Neural cell (in vitro differentiated cells): ENCODE data around the gene CCDC136. TPM values are rescaled to one million over a fixed set of nuclear protein-coding genes. Genes with fewer than 3 reads are reported as not detected.

Experiments
- H2AFZ ChIP-seq: fragments of 200-600, 300-800 bp; sonication (generic), shearing (Covaris generic); 2 replicates; pipeline ENCODE4 v1.6.0; 2014; ENCODE audit warnings: low read depth, mild to moderate bottlenecking, antibody characterized with exemption, low read length, moderate library complexity
- H3F3A ChIP-seq: fragments of 200-600 bp; shearing (Covaris generic); 2 replicates; pipeline ENCODE4 v1.6.1; 2016; ENCODE audit warnings: mild to moderate bottlenecking, moderate library complexity, mixed read lengths, antibody characterized with exemption, low read length; ENCODE audit not compliant: insufficient read depth, poor library complexity, severe bottlenecking
- H3K27ac ChIP-seq: fragments of 200-600, 300-800 bp; sonication (generic), shearing (Covaris generic); 2 replicates; pipeline ENCODE4 v1.5.1; 2014; ENCODE audit warnings: mild to moderate bottlenecking, low read length, moderate library complexity
- H3K27me3 ChIP-seq: fragments of 300-800, 200-600 bp; sonication (generic), shearing (Covaris generic); 2 replicates; pipeline ENCODE4 v1.6.0; 2014; ENCODE audit warnings: mild to moderate bottlenecking, low read depth, low read length, moderate library complexity; ENCODE audit not compliant: insufficient read depth
- H3K36me3 ChIP-seq: fragments of 300-800, 200-600 bp; sonication (generic), shearing (Covaris generic); 2 replicates; pipeline ENCODE4 v1.5.1; 2014; ENCODE audit warnings: mild to moderate bottlenecking, antibody characterized with exemption, low read length, moderate library complexity; ENCODE audit not compliant: insufficient read depth
- H3K4me2 ChIP-seq: fragments of 300-800, 200-600 bp; sonication (generic), shearing (Covaris generic); 2 replicates; pipeline ENCODE4 v1.6.0; 2014; ENCODE audit warnings: mild to moderate bottlenecking, low read length
- H3K4me3 ChIP-seq: fragments of 300-800, 200-600 bp; sonication (generic), shearing (Covaris generic); 2 replicates; pipeline ENCODE4 v1.5.1; 2014; ENCODE audit warnings: mild to moderate bottlenecking, low read length, moderate library complexity
- H3K79me2 ChIP-seq: fragments of 200-600 bp; shearing (Covaris generic); replicated peaks from 2 replicates; pipeline ENCODE4 v1.6.0; 2014; ENCODE audit warnings: mild to moderate bottlenecking, low read length, moderate library complexity; ENCODE audit not compliant: insufficient read depth
- H3K9ac ChIP-seq: fragments of 300-800, 200-600 bp; sonication (generic), shearing (Covaris generic); 2 replicates; pipeline ENCODE4 v1.6.1; 2016; ENCODE audit warnings: mild to moderate bottlenecking, low read length, mixed read lengths
- H3K9me2 ChIP-seq: fragments of 200-600 bp; shearing (Covaris generic); 2 replicates; pipeline ENCODE4 v1.6.1; 2016; ENCODE audit warnings: mild to moderate bottlenecking, low read length, mixed read lengths; ENCODE audit not compliant: insufficient read depth
- H3K9me3 ChIP-seq: fragments of 200-600, 300-800 bp; sonication (generic), shearing (Covaris generic); 2 replicates; pipeline ENCODE4 v1.6.1; 2016; ENCODE audit warnings: mild to moderate bottlenecking, mixed run types, low read length, moderate library complexity, mixed read lengths
- H4K20me1 ChIP-seq: fragments of 200-600 bp; shearing (Covaris generic); 2 replicates; pipeline ENCODE4 v1.6.1; 2016; ENCODE audit warnings: mild to moderate bottlenecking, mixed run types; ENCODE audit not compliant: insufficient read depth
- EP300 ChIP-seq: fragments of 450-650 bp; conservative IDR thresholded peaks from 2 replicates; pipeline ENCODE4 v1.6.1; 2014; ENCODE audit warnings: antibody characterized with exemption, mild to moderate bottlenecking, moderate library complexity; ENCODE audit not compliant: poor library complexity, severe bottlenecking
- EZH2 ChIP-seq: fragments of 200-600, 300-800 bp; shearing (Covaris generic), sonication (generic); IDR thresholded peaks from 2 replicates; pipeline ENCODE4 v1.6.1; 2014; ENCODE audit warnings: antibody characterized with exemption, low read length, borderline replicate concordance, mild to moderate bottlenecking; ENCODE audit not compliant: insufficient read depth, poor library complexity, severe bottlenecking
- MXI1 ChIP-seq: fragments of 450-650 bp; conservative IDR thresholded peaks from 2 replicates; pipeline ENCODE4 v1.6.1; 2014; ENCODE audit warnings: antibody characterized with exemption, mild to moderate bottlenecking; ENCODE audit not compliant: poor library complexity, severe bottlenecking
- POLR2AphosphoS5 ChIP-seq: IDR thresholded peaks from 2 replicates; pipeline ENCODE4 v1.6.1; 2012
- RAD21 ChIP-seq: fragments of 450-650 bp; conservative IDR thresholded peaks from 2 replicates; pipeline ENCODE4 v1.6.1; 2014; ENCODE audit warnings: antibody characterized with exemption, mild to moderate bottlenecking, moderate library complexity
- SMC3 ChIP-seq: fragments of 450-650 bp; conservative IDR thresholded peaks from 2 replicates; pipeline ENCODE4 v1.6.1; 2014; ENCODE audit warnings: antibody characterized with exemption, mild to moderate bottlenecking, moderate library complexity; ENCODE audit not compliant: poor library complexity
- TAF1 ChIP-seq: IDR thresholded peaks from 2 replicates; pipeline ENCODE4 v1.6.1; 2012; ENCODE audit warnings: low read depth
- polyA plus RNA-seq: library from polyadenylated mRNA; depleted of rRNA; stranded (reverse); fragments of >200 nt; gene quantifications from 2 replicates; pipeline ENCODE4 v1.2.3, GENCODE V29; 2014
- TF ChIP-seq, protein P1 (sequence below): IDR thresholded peaks from 2 replicates; pipeline ENCODE4 v1.6.1; 2012; ENCODE audit warnings: borderline replicate concordance
- TF ChIP-seq, protein P2 (sequence below): fragments of 450-650 bp; IDR thresholded peaks from 2 replicates; pipeline ENCODE4 v1.5.1; 2014; ENCODE audit warnings: antibody characterized with exemption, mild to moderate bottlenecking, moderate library complexity; ENCODE audit not compliant: poor library complexity, severe bottlenecking

Gene CCDC136
- polyA plus RNA-seq, 1 donor from 2014 or later, result 42.5 TPM

DNA sequence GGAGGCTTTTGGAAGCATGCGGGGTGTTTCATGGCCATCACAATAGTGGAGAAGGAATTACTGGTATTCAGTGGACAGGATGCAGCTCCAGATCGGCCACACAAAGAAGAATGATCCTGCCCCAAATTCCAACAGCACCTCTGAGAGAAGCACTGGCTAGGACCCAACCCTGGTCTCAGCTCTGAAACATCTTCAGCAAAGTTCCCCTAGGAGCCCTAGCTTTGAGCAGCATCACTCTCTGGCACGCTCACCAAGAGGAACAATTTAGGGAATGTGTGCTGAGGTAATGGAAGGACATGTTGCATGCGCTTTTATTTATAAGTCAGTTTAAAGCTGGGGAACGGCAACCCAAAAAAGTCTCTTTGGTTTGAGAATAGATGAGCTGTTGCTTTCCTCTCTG is 10.6 kb upstream of the CCDC136 start:
- no peak overlapping the region for H2AFZ ChIP-seq

DNA sequence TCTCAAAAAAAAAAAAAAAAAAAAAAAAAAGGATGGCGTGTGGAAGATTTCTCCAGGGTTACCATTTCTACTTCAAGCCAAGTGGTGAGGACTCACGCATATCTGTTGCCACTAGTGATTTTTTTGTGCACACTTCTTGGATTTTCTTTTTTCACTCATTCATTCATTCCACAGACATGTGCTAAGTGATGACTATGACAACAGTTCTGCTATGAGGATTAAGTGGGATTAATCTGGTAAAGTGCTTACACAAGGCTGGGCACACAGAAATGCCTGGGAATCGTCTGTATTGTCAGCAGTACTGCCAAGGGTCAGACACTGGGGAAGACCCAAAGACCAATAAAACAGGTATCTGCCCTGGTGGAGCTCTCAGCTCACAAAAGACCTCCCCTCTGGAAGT is 9.9 kb upstream of the CCDC136 start:
- H3K27ac ChIP-seq, result no peak overlapping the region
- H3K4me2 ChIP-seq, result no peak overlapping the region

More for the DNA sequence above, 10.6 kb upstream of the CCDC136 start:
- Histone ChIP-seq H3K79me2 (no peaks in the 10 kb centered on the region), H3K9me3 (no peaks in the 10 kb centered on the region), H3K9ac (no peak overlapping the region), H3K27me3 (no peaks in the 10 kb centered on the region), H3K4me3 (no peak overlapping the region), H4K20me1 (no peaks in the 10 kb centered on the region), H3K9me2 (no peaks in the 10 kb centered on the region), H3K4me2 (no peak overlapping the region), H3F3A (no peaks in the 10 kb centered on the region), H3K36me3 (no peaks in the 10 kb centered on the region), H3K27ac (no peak overlapping the region)
- TF ChIP-seq SMC3, result no peak
- no peak for TF ChIP-seq POLR2AphosphoS5
- TF ChIP-seq, protein P1, sequence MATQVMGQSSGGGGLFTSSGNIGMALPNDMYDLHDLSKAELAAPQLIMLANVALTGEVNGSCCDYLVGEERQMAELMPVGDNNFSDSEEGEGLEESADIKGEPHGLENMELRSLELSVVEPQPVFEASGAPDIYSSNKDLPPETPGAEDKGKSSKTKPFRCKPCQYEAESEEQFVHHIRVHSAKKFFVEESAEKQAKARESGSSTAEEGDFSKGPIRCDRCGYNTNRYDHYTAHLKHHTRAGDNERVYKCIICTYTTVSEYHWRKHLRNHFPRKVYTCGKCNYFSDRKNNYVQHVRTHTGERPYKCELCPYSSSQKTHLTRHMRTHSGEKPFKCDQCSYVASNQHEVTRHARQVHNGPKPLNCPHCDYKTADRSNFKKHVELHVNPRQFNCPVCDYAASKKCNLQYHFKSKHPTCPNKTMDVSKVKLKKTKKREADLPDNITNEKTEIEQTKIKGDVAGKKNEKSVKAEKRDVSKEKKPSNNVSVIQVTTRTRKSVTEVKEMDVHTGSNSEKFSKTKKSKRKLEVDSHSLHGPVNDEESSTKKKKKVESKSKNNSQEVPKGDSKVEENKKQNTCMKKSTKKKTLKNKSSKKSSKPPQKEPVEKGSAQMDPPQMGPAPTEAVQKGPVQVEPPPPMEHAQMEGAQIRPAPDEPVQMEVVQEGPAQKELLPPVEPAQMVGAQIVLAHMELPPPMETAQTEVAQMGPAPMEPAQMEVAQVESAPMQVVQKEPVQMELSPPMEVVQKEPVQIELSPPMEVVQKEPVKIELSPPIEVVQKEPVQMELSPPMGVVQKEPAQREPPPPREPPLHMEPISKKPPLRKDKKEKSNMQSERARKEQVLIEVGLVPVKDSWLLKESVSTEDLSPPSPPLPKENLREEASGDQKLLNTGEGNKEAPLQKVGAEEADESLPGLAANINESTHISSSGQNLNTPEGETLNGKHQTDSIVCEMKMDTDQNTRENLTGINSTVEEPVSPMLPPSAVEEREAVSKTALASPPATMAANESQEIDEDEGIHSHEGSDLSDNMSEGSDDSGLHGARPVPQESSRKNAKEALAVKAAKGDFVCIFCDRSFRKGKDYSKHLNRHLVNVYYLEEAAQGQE, result no peak
- no peak for TF ChIP-seq EP300
- TF ChIP-seq RAD21, result no peak
- TF ChIP-seq, protein P2, sequence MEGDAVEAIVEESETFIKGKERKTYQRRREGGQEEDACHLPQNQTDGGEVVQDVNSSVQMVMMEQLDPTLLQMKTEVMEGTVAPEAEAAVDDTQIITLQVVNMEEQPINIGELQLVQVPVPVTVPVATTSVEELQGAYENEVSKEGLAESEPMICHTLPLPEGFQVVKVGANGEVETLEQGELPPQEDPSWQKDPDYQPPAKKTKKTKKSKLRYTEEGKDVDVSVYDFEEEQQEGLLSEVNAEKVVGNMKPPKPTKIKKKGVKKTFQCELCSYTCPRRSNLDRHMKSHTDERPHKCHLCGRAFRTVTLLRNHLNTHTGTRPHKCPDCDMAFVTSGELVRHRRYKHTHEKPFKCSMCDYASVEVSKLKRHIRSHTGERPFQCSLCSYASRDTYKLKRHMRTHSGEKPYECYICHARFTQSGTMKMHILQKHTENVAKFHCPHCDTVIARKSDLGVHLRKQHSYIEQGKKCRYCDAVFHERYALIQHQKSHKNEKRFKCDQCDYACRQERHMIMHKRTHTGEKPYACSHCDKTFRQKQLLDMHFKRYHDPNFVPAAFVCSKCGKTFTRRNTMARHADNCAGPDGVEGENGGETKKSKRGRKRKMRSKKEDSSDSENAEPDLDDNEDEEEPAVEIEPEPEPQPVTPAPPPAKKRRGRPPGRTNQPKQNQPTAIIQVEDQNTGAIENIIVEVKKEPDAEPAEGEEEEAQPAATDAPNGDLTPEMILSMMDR, result no peak
- no peak for TF ChIP-seq MXI1
- TF ChIP-seq TAF1, result no peak
- TF ChIP-seq EZH2, result no peak

More for the DNA sequence above, 9.9 kb upstream of the CCDC136 start:
- no peaks in the 10 kb centered on the region for H4K20me1 ChIP-seq
- H3K36me3 ChIP-seq, result no peaks in the 10 kb centered on the region
- H3K27me3 ChIP-seq, result no peaks in the 10 kb centered on the region
- no peaks in the 10 kb centered on the region for H3K79me2 ChIP-seq
- no peak for TF ChIP-seq POLR2AphosphoS5
- TF ChIP-seq EZH2, result no peak
- TF ChIP-seq, protein P2, result no peak
- no peak for TF ChIP-seq EP300
- TF ChIP-seq, protein P1, result no peak
- no peaks in the 10 kb centered on the region for H3K9me2 ChIP-seq
- H2AFZ ChIP-seq, result no peak overlapping the region
- H3K9me3 ChIP-seq, result no peaks in the 10 kb centered on the region
- H3K9ac ChIP-seq, result no peak overlapping the region
- no peak overlapping the region for H3K4me3 ChIP-seq
- H3F3A ChIP-seq, result no peaks in the 10 kb centered on the region
